HUES48 (cell line): ENCODE data around the gene LUZP1.

Experiments used
- H3K27ac ChIP-seq: one replicate; pipeline ENCODE4 v1.7.0; 2013; ENCODE audit warnings: low read depth, low read length, inconsistent platforms
- H3K27me3 ChIP-seq: 2 replicates; pipeline ENCODE4 v1.6.1; 2013; ENCODE audit warnings: mild to moderate bottlenecking, low read length; ENCODE audit not compliant: control insufficient read depth, insufficient read depth
- H3K36me3 ChIP-seq: 2 replicates; pipeline ENCODE4 v1.6.1; 2013; ENCODE audit warnings: low read length; ENCODE audit not compliant: control insufficient read depth, insufficient read depth
- H3K4me1 ChIP-seq: 2 replicates; pipeline ENCODE4 v1.6.1; 2013; ENCODE audit warnings: mild to moderate bottlenecking, low read length; ENCODE audit not compliant: control insufficient read depth, insufficient read depth
- H3K4me3 ChIP-seq: 2 replicates; pipeline ENCODE4 v1.5.1; 2013; ENCODE audit warnings: mild to moderate bottlenecking, low read depth, low read length
- H3K9ac ChIP-seq: 2 replicates; pipeline ENCODE4 v1.6.1; 2013; ENCODE audit warnings: mild to moderate bottlenecking, low read depth, low read length, moderate library complexity
- H3K9me3 ChIP-seq: 2 replicates; pipeline ENCODE4 v1.6.1; 2013; ENCODE audit warnings: low read length; ENCODE audit not compliant: control insufficient read depth, insufficient read depth

The LUZP1 gene

GRCh38 chr1:23081376-23081775 lies 87.3 kb downstream of the LUZP1 start:
- Histone ChIP-seq H3K4me1 (no peaks in the 10 kb centered on the region), H3K9me3 (no peaks in the 10 kb centered on the region), H3K36me3 (peaks cover 98% of the 10 kb centered on the region), H3K9ac (no peak overlapping the region), H3K4me3 (no peak overlapping the region), H3K27ac (no peak overlapping the region), H3K27me3 (no peaks in the 10 kb centered on the region)

DNA sequence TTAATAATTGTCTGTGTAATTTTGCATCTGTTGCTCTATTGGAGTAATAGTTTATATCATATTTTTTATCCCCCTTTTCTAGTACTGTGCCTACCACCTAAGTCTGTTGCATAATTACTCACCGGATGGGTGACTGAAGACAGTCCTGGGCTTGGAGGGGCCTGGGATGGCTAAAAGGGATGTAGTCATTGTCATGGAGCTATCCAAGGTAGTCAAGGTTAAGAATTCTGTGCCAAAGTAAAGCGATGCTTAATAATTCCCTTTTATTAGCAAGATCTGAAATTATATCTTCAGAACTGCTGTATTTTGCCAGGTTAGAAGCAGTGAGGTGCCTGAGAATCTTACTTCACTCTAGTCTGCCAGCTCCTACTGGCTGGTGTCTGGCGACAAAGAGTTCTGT lies 87.8 kb downstream of the LUZP1 start:
- no peaks in the 10 kb centered on the region for H3K9me3 ChIP-seq
- H3K27me3 ChIP-seq: no peaks in the 10 kb centered on the region
- no peaks in the 10 kb centered on the region for H3K4me1 ChIP-seq
- H3K36me3 ChIP-seq: peaks cover 98% of the 10 kb centered on the region
- no peak overlapping the region for H3K9ac ChIP-seq
- H3K27ac ChIP-seq: no peak overlapping the region
- no peak overlapping the region for H3K4me3 ChIP-seq

GRCh38 chr1:23079025-23079424 lies 89.6 kb downstream of the LUZP1 start:
- Histone ChIP-seq H3K27ac (no peak overlapping the region), H3K4me1 (no peaks in the 10 kb centered on the region), H3K27me3 (no peaks in the 10 kb centered on the region), H3K9ac (no peak overlapping the region), H3K9me3 (no peaks in the 10 kb centered on the region), H3K36me3 (peaks cover 94% of the 10 kb centered on the region), H3K4me3 (no peak overlapping the region)

- Histone ChIP-seq H3K36me3 (peaks cover 92% of the 10 kb centered on the region), H3K9me3 (no peaks in the 10 kb centered on the region), H3K9ac (no peak overlapping the region), H3K27ac (no peak overlapping the region), H3K27me3 (no peaks in the 10 kb centered on the region), H3K4me3 (no peak overlapping the region), H3K4me1 (no peaks in the 10 kb centered on the region)
Measured at GRCh38 chr1:23074012-23074411, 94.6 kb downstream of the LUZP1 start.

DNA sequence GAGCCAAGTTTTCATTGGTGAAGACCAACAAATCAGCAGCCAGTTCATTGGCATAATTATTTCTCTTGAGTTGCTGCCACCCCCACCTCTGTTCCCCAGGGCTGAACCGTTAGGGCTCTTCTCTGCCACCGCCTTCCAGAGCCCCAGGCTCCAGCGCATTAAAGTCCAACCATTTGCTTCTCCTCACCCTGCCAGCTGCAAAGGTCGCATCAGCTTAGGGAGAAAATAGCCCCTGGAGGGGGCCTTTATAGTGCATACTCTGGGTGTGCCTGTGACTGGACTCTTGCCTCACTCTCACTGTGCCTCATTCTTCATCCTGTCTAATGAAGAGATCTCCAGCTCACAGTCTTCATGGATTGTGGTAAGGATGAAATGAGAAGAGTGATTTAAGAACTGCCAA lies 99.0 kb downstream of the LUZP1 start:
- no peak overlapping the region for H3K4me3 ChIP-seq
- H3K27me3 ChIP-seq: no peaks in the 10 kb centered on the region
- no peak overlapping the region for H3K9ac ChIP-seq
- H3K36me3 ChIP-seq: peaks cover 98% of the 10 kb centered on the region
- no peaks in the 10 kb centered on the region for H3K9me3 ChIP-seq
- no peak overlapping the region for H3K27ac ChIP-seq
- H3K4me1 ChIP-seq: no peaks in the 10 kb centered on the region

- Histone ChIP-seq H3K4me1 (no peaks in the 10 kb centered on the region), H3K4me3 (no peak overlapping the region), H3K9ac (no peak overlapping the region), H3K9me3 (no peaks in the 10 kb centered on the region), H3K27ac (no peak overlapping the region), H3K27me3 (no peaks in the 10 kb centered on the region), H3K36me3 (peaks cover 98% of the 10 kb centered on the region)
Measured at GRCh38 chr1:23069149-23069548, 99.5 kb downstream of the LUZP1 start.

- H3K36me3 ChIP-seq: peaks cover 97% of the 10 kb centered on the region
- no peaks in the 10 kb centered on the region for H3K27me3 ChIP-seq
- no peaks in the 10 kb centered on the region for H3K4me1 ChIP-seq
- no peak overlapping the region for H3K4me3 ChIP-seq
- H3K9me3 ChIP-seq: no peaks in the 10 kb centered on the region
- no peak overlapping the region for H3K9ac ChIP-seq
- no peak overlapping the region for H3K27ac ChIP-seq
Measured at GRCh38 chr1:23066075-23066474, 102.6 kb downstream of the LUZP1 start.

GRCh38 chr1:23065385-23065784 lies 103.3 kb downstream of the LUZP1 start:
- H3K4me3 ChIP-seq: no peak overlapping the region
- no peaks in the 10 kb centered on the region for H3K4me1 ChIP-seq
- peaks cover 98% of the 10 kb centered on the region for H3K36me3 ChIP-seq
- no peaks in the 10 kb centered on the region for H3K27me3 ChIP-seq
- H3K9me3 ChIP-seq: no peaks in the 10 kb centered on the region
- no peak overlapping the region for H3K9ac ChIP-seq
- no peak overlapping the region for H3K27ac ChIP-seq

DNA sequence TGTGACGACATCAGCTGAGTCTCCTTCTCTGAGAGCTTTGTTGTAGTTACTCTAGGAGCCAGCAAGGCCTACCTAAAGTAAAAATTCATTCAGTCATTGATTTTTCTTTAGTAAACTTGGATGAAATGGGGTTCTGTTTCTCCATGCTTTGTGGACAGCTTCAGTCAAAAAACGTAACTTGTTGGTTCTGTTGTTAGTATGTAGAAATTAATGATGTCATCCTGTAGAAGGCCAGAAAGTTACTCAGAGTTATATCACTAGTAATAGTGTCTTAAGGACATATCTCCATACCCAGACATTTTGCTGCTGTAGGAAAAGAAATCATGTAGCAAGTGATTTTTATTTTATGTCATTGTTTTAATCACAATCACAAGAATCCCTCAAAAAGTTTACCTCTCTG lies 106.4 kb downstream of the LUZP1 start:
- Histone ChIP-seq H3K4me1 (no peaks in the 10 kb centered on the region), H3K36me3 (peaks cover 98% of the 10 kb centered on the region), H3K9ac (no peak overlapping the region), H3K27me3 (no peaks in the 10 kb centered on the region), H3K27ac (no peak overlapping the region), H3K9me3 (no peaks in the 10 kb centered on the region), H3K4me3 (no peak overlapping the region)

GRCh38 chr1:23057301-23057700 lies 111.4 kb downstream of the LUZP1 start:
- no peak overlapping the region for H3K27ac ChIP-seq
- no peak overlapping the region for H3K9ac ChIP-seq
- peaks cover 99% of the 10 kb centered on the region for H3K36me3 ChIP-seq
- H3K9me3 ChIP-seq: no peaks in the 10 kb centered on the region
- H3K4me1 ChIP-seq: peaks cover 6% of the 10 kb centered on the region; the same call in 1 of the 2 replicates
- no peak overlapping the region for H3K4me3 ChIP-seq
- H3K27me3 ChIP-seq: no peaks in the 10 kb centered on the region

GRCh38 chr1:23051290-23051909 lies 117.3 kb downstream of the LUZP1 start:
- Histone ChIP-seq H3K27me3 (no peaks in the 10 kb centered on the region), H3K9me3 (no peaks in the 10 kb centered on the region), H3K36me3 (peaks cover 81% of the 10 kb centered on the region), H3K4me3 (no peak overlapping the region), H3K4me1 (peaks cover 20% of the 10 kb centered on the region; the same call in 1 of the 2 replicates), H3K27ac (no peak overlapping the region), H3K9ac (no peak overlapping the region)
